Liver (tissue), 9 donors: Measurements from ENCODE around the gene SRSF10. TPM values are rescaled to one million over a fixed set of nuclear protein-coding genes. Genes with fewer than 3 reads are reported as not detected.

ENCODE experiments used
- DNase-seq: peaks from one replicate; pipeline ENCODE4 v3.0.0-alpha.2; 2017; ENCODE audit warnings: low spot score
- H3K27ac ChIP-seq, 2 donors: one replicate each; pipeline ENCODE4 v1.7.0; 2013; ENCODE audit warnings: inconsistent platforms in 2 of 2, low read length in 2 of 2, control low read depth in 1 of 2, low read depth in 1 of 2, mild to moderate bottlenecking in 1 of 2
- H3K27me3 ChIP-seq, 4 donors: one replicate each; pipeline versions ENCODE4 v1.6.1 to v1.7.0; 2013; ENCODE audit warnings: low read length in 3 of 4, inconsistent platforms in 1 of 4, mild to moderate bottlenecking in 1 of 4, moderate library complexity in 1 of 4; ENCODE audit not compliant: control insufficient read depth in 4 of 4, insufficient read depth in 4 of 4
- H3K36me3 ChIP-seq, 4 donors: one replicate each; pipeline versions ENCODE4 v1.6.1 to v1.7.0; 2013; ENCODE audit warnings: low read length in 3 of 4, mild to moderate bottlenecking in 3 of 4, low read depth in 1 of 4, moderate library complexity in 1 of 4; ENCODE audit not compliant: control insufficient read depth in 4 of 4, insufficient read depth in 3 of 4
- H3K4me1 ChIP-seq, 4 donors: one replicate each; pipeline versions ENCODE4 v1.6.1 to v1.7.0; 2013; ENCODE audit warnings: low read length in 3 of 4, mild to moderate bottlenecking in 3 of 4, moderate library complexity in 1 of 4; ENCODE audit not compliant: control insufficient read depth in 4 of 4, insufficient read depth in 4 of 4
- H3K4me3 ChIP-seq, 3 donors: one replicate each; pipeline versions ENCODE4 v1.6.1 to v1.7.0; 2013; ENCODE audit warnings: low read length in 3 of 3, control low read depth in 1 of 3, low read depth in 1 of 3, mild to moderate bottlenecking in 1 of 3
- H3K9ac ChIP-seq, 2 donors: one replicate each; pipeline ENCODE4 v1.7.0; 2013; ENCODE audit warnings: low read length in 2 of 2, mild to moderate bottlenecking in 2 of 2, moderate library complexity in 2 of 2, control low read depth in 1 of 2, low read depth in 1 of 2
- H3K9me3 ChIP-seq, 4 donors: one replicate each; pipeline versions ENCODE4 v1.6.1 to v1.7.0; 2013; ENCODE audit warnings: low read length in 3 of 4; ENCODE audit not compliant: control insufficient read depth in 4 of 4
- EGR1 ChIP-seq, 2 donors: IDR thresholded peaks; 2 replicates each; pipeline ENCODE4 v1.6.1; 2016 to 2018; ENCODE audit warnings: antibody characterized with exemption in 2 of 2, low read depth in 2 of 2
- FOXA1 ChIP-seq: IDR thresholded peaks from 2 replicates; pipeline ENCODE4 v1.6.1; 2016; ENCODE audit warnings: antibody characterized with exemption
- FOXA2 ChIP-seq: IDR thresholded peaks from 2 replicates; pipeline ENCODE4 v1.6.1; 2016; ENCODE audit warnings: antibody characterized with exemption
- GABPA ChIP-seq, 2 donors: IDR thresholded peaks in 1 of 2; conservative IDR thresholded peaks in 1 of 2; 2 replicates each; pipeline ENCODE4 v1.6.1; 2016; ENCODE audit warnings: antibody characterized with exemption in 2 of 2, mild to moderate bottlenecking in 1 of 2, moderate library complexity in 1 of 2
- HNF4A ChIP-seq, 2 donors: conservative IDR thresholded peaks; 2 replicates each; pipeline ENCODE4 v1.6.1; 2016; ENCODE audit warnings: antibody characterized with exemption in 2 of 2, mild to moderate bottlenecking in 2 of 2
- HNF4G ChIP-seq: IDR thresholded peaks from 2 replicates; pipeline ENCODE4 v1.6.1; 2016; ENCODE audit warnings: antibody characterized with exemption
- JUND ChIP-seq, 2 donors: IDR thresholded peaks; 2 replicates each; pipeline ENCODE4 v1.6.1; 2016; ENCODE audit warnings: antibody characterized with exemption in 2 of 2
- RAD21 ChIP-seq, 2 donors: IDR thresholded peaks; 2 replicates each; pipeline ENCODE4 v1.6.1; 2016; ENCODE audit warnings: antibody characterized with exemption in 2 of 2, mild to moderate bottlenecking in 2 of 2
- RXRA ChIP-seq, 2 donors: IDR thresholded peaks; 2 replicates each; pipeline ENCODE4 v1.6.1; 2017 to 2018; ENCODE audit warnings: antibody characterized with exemption in 2 of 2, mild to moderate bottlenecking in 1 of 2
- SP1 ChIP-seq: IDR thresholded peaks from 2 replicates; pipeline ENCODE4 v1.6.1; 2018; ENCODE audit warnings: antibody characterized with exemption, mild to moderate bottlenecking
- TAF1 ChIP-seq: conservative IDR thresholded peaks from 2 replicates; pipeline ENCODE4 v1.6.1; 2016; ENCODE audit warnings: antibody characterized with exemption, mild to moderate bottlenecking
- YY1 ChIP-seq: IDR thresholded peaks from 2 replicates; pipeline ENCODE4 v1.6.1; 2016; ENCODE audit warnings: antibody characterized with exemption, mild to moderate bottlenecking
- WGBS: extraction: QIAGEN DNeasy Blood & Tissue Kit; methylation state at CpG from one replicate; pipeline ENCODE4 v1.1.7; 2013; 5-methylcytosine and 5-hydroxymethylcytosine counted together
- polyA plus RNA-seq, 2 donors: library from polyadenylated mRNA; stranded (reverse) in 1 of 2; unstranded in 1 of 2; fragments of 200-250 nt in 1 of 2; fragments of >200 nt in 1 of 2; fragmentation: Nextera tagmentation in 1 of 2; extraction: Ambion mirVana in 1 of 2; gene quantifications; one replicate each; pipeline versions ENCODE4 v1.2.1 to v1.2.3, GENCODE V29; 2013 to 2015
- total RNA-seq, 2 donors: library from RNA; depleted of rRNA; stranded (reverse); fragments of >200 nt; gene quantifications; one replicate each; pipeline ENCODE4 v1.2.3, GENCODE V29; 2014
- TF ChIP-seq, protein P1 (sequence below): IDR thresholded peaks from 2 replicates; pipeline ENCODE4 v1.6.1; 2016; ENCODE audit warnings: antibody characterized with exemption
- TF ChIP-seq, protein P2 (sequence below): IDR thresholded peaks from 2 replicates; pipeline ENCODE4 v1.6.1; 2016; ENCODE audit warnings: antibody characterized with exemption, mild to moderate bottlenecking
- TF ChIP-seq, protein P3 (sequence below): IDR thresholded peaks from 2 replicates; pipeline ENCODE4 v1.6.1; 2016; ENCODE audit warnings: antibody characterized with exemption
- TF ChIP-seq, protein P4 (sequence below): IDR thresholded peaks from 2 replicates; pipeline ENCODE4 v1.6.1; 2016; ENCODE audit warnings: antibody characterized with exemption
- donor health status: healthy.
- donor health status: healthy.
- donor health status: healthy.
- donor health status: healthy.
- donor health status: healthy.

The SRSF10 gene
- total and polyA plus RNA-seq, 4 donors, result 29.9 to 77.5 (median 63.8) TPM

DNA sequence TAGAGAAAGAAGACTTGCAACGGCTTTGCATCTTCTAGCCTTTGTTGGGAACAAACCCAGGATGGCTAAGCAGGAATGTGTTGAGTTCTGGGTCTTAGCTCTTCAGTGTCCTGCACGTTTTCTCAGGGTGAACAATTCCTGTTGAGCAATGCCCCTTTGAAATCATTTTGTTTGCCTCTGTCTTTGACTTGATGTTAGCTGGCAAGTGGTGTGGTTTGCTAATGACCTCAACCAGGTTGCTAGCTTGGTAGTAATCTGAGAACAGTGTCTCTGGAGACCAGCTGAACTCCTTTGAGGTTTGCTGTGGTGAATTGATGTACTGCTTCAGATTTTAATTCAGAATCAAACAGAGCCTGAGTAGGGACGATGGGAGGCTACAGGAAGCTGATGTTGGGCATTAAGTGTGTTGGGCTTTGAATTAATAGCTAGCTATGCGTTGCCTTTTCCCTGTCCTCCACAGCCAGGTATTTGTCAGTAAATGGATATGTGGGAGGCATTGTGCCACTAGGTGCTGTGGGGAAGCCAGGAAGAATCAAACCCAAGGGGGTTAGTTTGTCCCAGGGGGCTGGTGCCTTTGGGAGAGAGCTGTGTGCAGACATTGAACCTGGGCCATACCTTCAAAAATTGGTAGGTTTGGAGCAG, 23.3 kb upstream of the SRSF10 start:
- no peak overlapping the region for H3K4me3 ChIP-seq
- H3K27ac ChIP-seq, result no peak overlapping the region
- no peaks in the 10 kb centered on the region for H3K9me3 ChIP-seq
- H3K9ac ChIP-seq, result no peak overlapping the region
- DNase-seq, result no peak
- no peaks in the 10 kb centered on the region for H3K4me1 ChIP-seq
- 41% methylated on average over 4 of the region's 4 CpGs for WGBS
- H3K36me3 ChIP-seq, result no peaks in the 10 kb centered on the region
- no peaks in the 10 kb centered on the region for H3K27me3 ChIP-seq
- TF ChIP-seq FOXA1 (no peak), HNF4G (no peak)
- TF ChIP-seq, protein P1, sequence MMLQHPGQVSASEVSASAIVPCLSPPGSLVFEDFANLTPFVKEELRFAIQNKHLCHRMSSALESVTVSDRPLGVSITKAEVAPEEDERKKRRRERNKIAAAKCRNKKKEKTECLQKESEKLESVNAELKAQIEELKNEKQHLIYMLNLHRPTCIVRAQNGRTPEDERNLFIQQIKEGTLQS, result no peak
- TF ChIP-seq, protein P2, sequence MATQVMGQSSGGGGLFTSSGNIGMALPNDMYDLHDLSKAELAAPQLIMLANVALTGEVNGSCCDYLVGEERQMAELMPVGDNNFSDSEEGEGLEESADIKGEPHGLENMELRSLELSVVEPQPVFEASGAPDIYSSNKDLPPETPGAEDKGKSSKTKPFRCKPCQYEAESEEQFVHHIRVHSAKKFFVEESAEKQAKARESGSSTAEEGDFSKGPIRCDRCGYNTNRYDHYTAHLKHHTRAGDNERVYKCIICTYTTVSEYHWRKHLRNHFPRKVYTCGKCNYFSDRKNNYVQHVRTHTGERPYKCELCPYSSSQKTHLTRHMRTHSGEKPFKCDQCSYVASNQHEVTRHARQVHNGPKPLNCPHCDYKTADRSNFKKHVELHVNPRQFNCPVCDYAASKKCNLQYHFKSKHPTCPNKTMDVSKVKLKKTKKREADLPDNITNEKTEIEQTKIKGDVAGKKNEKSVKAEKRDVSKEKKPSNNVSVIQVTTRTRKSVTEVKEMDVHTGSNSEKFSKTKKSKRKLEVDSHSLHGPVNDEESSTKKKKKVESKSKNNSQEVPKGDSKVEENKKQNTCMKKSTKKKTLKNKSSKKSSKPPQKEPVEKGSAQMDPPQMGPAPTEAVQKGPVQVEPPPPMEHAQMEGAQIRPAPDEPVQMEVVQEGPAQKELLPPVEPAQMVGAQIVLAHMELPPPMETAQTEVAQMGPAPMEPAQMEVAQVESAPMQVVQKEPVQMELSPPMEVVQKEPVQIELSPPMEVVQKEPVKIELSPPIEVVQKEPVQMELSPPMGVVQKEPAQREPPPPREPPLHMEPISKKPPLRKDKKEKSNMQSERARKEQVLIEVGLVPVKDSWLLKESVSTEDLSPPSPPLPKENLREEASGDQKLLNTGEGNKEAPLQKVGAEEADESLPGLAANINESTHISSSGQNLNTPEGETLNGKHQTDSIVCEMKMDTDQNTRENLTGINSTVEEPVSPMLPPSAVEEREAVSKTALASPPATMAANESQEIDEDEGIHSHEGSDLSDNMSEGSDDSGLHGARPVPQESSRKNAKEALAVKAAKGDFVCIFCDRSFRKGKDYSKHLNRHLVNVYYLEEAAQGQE, result no peak

DNA sequence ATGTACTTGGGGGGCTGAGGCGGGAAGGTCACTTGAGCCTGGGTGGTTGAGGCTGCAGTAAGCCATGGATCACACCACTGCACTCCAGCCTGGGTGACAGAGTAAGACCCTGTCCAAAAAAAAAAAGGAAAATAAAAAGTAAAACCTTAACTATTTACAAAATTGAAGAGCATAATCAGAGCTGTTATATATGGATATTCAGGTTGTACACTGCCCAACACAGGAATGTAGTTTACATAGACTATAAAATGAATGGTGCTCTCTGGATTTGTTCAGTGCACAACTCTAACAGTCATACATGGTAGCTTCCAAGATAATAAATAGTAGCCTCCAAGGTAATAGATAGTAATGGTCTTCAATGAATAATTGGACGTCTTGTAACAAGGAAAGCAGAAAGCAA, 22.6 kb upstream of the SRSF10 start:
- Histone ChIP-seq H3K9ac (no peak overlapping the region), H3K27me3 (no peaks in the 10 kb centered on the region), H3K4me1 (no peaks in the 10 kb centered on the region), H3K27ac (no peak overlapping the region), H3K9me3 (no peaks in the 10 kb centered on the region), H3K4me3 (no peak overlapping the region), H3K36me3 (no peaks in the 10 kb centered on the region)
- whole genome bisulfite sequencing, result 85% methylated on average over 2 of the region's 2 CpGs
- TF ChIP-seq EGR1 (IDR thresholded peaks at IDR 0.05; ENCODE audit: low read depth in 2 of 2), result no peak
- DNase-seq, result no peak

DNA sequence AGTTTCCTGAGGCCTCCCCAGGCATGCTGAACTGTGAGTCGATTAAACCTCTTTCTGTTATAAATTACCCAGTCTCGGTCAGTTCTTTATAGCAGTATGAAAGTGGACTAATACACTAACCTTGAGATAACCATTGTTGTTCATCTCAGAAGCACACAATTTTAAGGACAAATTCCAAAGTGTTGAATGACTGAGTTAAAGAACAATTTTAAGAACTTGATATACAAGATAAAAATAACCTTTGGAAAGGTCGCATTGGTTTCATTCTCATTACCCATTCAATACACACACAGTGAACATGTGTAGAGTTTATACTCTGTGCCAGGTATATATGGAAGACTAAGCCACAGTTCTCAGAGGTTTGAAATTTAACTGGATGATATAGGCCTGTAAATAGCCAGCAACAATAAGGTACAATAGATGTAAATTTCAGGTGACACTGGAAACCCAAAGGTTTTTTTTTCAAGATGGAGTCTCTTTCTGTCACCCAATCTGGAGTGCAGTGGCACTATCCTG, 19.1 kb upstream of the SRSF10 start:
- 92% methylated on average over 3 of the region's 3 CpGs for WGBS
- Histone ChIP-seq H3K36me3 (no peaks in the 10 kb centered on the region), H3K27ac (no peak overlapping the region), H3K27me3 (no peaks in the 10 kb centered on the region), H3K9me3 (no peaks in the 10 kb centered on the region), H3K9ac (no peak overlapping the region), H3K4me1 (no peaks in the 10 kb centered on the region), H3K4me3 (no peak overlapping the region)
- DNase-seq, result no peak
- TF ChIP-seq JUND (IDR thresholded peaks at IDR 0.05), result no peak
- TF ChIP-seq, protein P3, sequence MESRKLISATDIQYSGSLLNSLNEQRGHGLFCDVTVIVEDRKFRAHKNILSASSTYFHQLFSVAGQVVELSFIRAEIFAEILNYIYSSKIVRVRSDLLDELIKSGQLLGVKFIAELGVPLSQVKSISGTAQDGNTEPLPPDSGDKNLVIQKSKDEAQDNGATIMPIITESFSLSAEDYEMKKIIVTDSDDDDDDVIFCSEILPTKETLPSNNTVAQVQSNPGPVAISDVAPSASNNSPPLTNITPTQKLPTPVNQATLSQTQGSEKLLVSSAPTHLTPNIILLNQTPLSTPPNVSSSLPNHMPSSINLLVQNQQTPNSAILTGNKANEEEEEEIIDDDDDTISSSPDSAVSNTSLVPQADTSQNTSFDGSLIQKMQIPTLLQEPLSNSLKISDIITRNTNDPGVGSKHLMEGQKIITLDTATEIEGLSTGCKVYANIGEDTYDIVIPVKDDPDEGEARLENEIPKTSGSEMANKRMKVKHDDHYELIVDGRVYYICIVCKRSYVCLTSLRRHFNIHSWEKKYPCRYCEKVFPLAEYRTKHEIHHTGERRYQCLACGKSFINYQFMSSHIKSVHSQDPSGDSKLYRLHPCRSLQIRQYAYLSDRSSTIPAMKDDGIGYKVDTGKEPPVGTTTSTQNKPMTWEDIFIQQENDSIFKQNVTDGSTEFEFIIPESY, result no peak
- no peak for TF ChIP-seq RAD21 (IDR thresholded peaks at IDR 0.05)
- TF ChIP-seq, protein P1, result no peak
- no peak for TF ChIP-seq HNF4A (conservative IDR thresholded peaks at IDR 0.05)
- no peak for TF ChIP-seq YY1
- no peak for TF ChIP-seq EGR1 (IDR thresholded peaks at IDR 0.05; ENCODE audit: low read depth in 2 of 2)
- TF ChIP-seq FOXA1, result no peak
- TF ChIP-seq, protein P2, result no peak
- no peak for TF ChIP-seq TAF1
- no peak for TF ChIP-seq HNF4G
- no peak for TF ChIP-seq SP1
- TF ChIP-seq, protein P4, sequence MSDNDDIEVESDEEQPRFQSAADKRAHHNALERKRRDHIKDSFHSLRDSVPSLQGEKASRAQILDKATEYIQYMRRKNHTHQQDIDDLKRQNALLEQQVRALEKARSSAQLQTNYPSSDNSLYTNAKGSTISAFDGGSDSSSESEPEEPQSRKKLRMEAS, result no peak
- no peak for TF ChIP-seq GABPA (IDR thresholded peaks at IDR 0.05 in 1 of 2, conservative IDR thresholded peaks at IDR 0.05 in 1 of 2)
- TF ChIP-seq FOXA2, result no peak
- no peak for TF ChIP-seq RXRA (IDR thresholded peaks at IDR 0.05)
